K562 (cell line): Measurements from ENCODE around the gene SYS1. TPM values are rescaled to one million over a fixed set of nuclear protein-coding genes. Genes with fewer than 3 reads are reported as not detected.

Experiments used
- ARID3A ChIP-seq: IDR thresholded peaks from 2 replicates; pipeline ENCODE4 v1.6.1; 2012; ENCODE audit warnings: low read depth, low read length, improper control_type of control experiment, borderline replicate concordance
- BMI1 ChIP-seq: fragments of 150-350 bp; IDR thresholded peaks from 2 replicates; pipeline ENCODE4 v1.6.1; 2014; ENCODE audit warnings: low read length
- CBX5 ChIP-seq: IDR thresholded peaks from 2 replicates; pipeline ENCODE4 v1.6.1; 2014; ENCODE audit warnings: low read depth, borderline replicate concordance
- ETS2 ChIP-seq: IDR thresholded peaks from 2 replicates; pipeline ENCODE4 v1.6.1; 2016; ENCODE audit warnings: borderline replicate concordance, missing genetic modification characterization, mild to moderate bottlenecking, moderate library complexity, missing compliant biosample characterization; ENCODE audit not compliant: poor library complexity, severe bottlenecking
- ETV5 ChIP-seq: sonication (generic); formaldehyde crosslinking; IDR thresholded peaks from 2 replicates; pipeline ENCODE4 v1.4.0; 2020; ENCODE audit warnings: low read depth, mild to moderate bottlenecking, missing genetic modification reagents
- HDAC6 ChIP-seq: IDR thresholded peaks from 2 replicates; pipeline ENCODE4 v1.6.1; 2012; ENCODE audit warnings: low read depth, mild to moderate bottlenecking, control low read depth, inconsistent platforms, low read length, moderate library complexity
- PHB2 ChIP-seq: fragments of 450-650 bp; IDR thresholded peaks from 2 replicates; pipeline ENCODE4 v1.6.1; 2017; ENCODE audit warnings: low read depth
- POLR2G ChIP-seq: fragments of 200-400 bp; formaldehyde crosslinking; IDR thresholded peaks from 2 replicates; pipeline ENCODE4 v1.6.1; 2017; ENCODE audit warnings: low read depth, mild to moderate bottlenecking, antibody characterized with exemption, low read length, moderate library complexity
- STAG1 ChIP-seq: sonication (generic); formaldehyde crosslinking; IDR thresholded peaks from 2 replicates; pipeline ENCODE4 v1.5.0; 2020; ENCODE audit warnings: missing genetic modification reagents, borderline replicate concordance
- TAF9B ChIP-seq: fragments of 450-650 bp; IDR thresholded peaks from 2 replicates; pipeline ENCODE4 v1.6.1; 2018; ENCODE audit warnings: mild to moderate bottlenecking; ENCODE audit not compliant: partially characterized antibody
- TCF3 ChIP-seq: sonication (generic); formaldehyde crosslinking; IDR thresholded peaks from 2 replicates; pipeline ENCODE4 v1.4.0; 2020; ENCODE audit warnings: mild to moderate bottlenecking, missing genetic modification reagents
- TSHZ1 ChIP-seq: fragments of 250-450 bp; sonication (Bioruptor Pico); IDR thresholded peaks from 2 replicates; pipeline ENCODE4 v1.4.0; 2020; ENCODE audit warnings: mild to moderate bottlenecking, moderate library complexity
- U2AF2 ChIP-seq: fragments of 200-400 bp; formaldehyde crosslinking; optimal IDR thresholded peaks from 2 replicates; pipeline ENCODE3; 2017; ENCODE audit warnings: low read depth, mild to moderate bottlenecking, low read length
- ZNF277 ChIP-seq: fragments of 250-450 bp; sonication (Bioruptor Pico); IDR thresholded peaks from 2 replicates; pipeline ENCODE4 v1.8.0; 2022; ENCODE audit warnings: inconsistent platforms, mild to moderate bottlenecking, moderate library complexity, borderline replicate concordance
- ZNF445 ChIP-seq: fragments of 250-450 bp; sonication (Bioruptor Pico); IDR thresholded peaks from 2 replicates; pipeline ENCODE4 v1.4.0; 2020; ENCODE audit warnings: low read depth, mild to moderate bottlenecking, moderate library complexity
- ZNF592 ChIP-seq: fragments of 450-650 bp; IDR thresholded peaks from 2 replicates; pipeline ENCODE4 v1.6.1; 2017; ENCODE audit warnings: antibody characterized with exemption, mild to moderate bottlenecking
- polyA plus RNA-seq, 8 experiments: library from polyadenylated mRNA; depleted of rRNA in 4 of 8; stranded (reverse) in 5 of 8; unstranded in 3 of 8; fragments of >200 nt; fragmentation: Nextera tagmentation in 2 of 8; fragmentation: Illumina TruSeq in 1 of 8; extraction: Ambion mirVana in 2 of 8; extraction: Trizol in 1 of 8; gene quantifications; 2 replicates each; pipeline versions ENCODE4 v1.2.1 to v1.2.3, GENCODE V29; 2011 to 2014; ENCODE audit warnings: inconsistent platforms in 1 of 8, missing spikeins in 1 of 8
- total RNA-seq, 7 experiments: library from RNA; depleted of rRNA in 6 of 7; stranded (reverse); fragments of >200 nt in 6 of 7; fragmentation: Illumina TruSeq in 2 of 7; extraction: Trizol in 2 of 7; gene quantifications; 2 replicates each; pipeline versions ENCODE4 v1.2.1 to v1.2.3, GENCODE V29; 2011 to 2021; ENCODE audit warnings: low replicate concordance in 1 of 7

The SYS1 gene
- total and polyA plus RNA-seq, 9 of the 15 experiments (the other 6 are each of a cell fraction or from before 2014, with no cell fraction given) = 11.1 to 25.2 (median 17.5) TPM

- TF ChIP-seq ARID3A (no peak), TAF9B (no peak), U2AF2 (no peak), CBX5 (no peak), PHB2 (no peak), TCF3 (CRISPR knock-in tag) (peak; percentile 56), ETV5 (CRISPR knock-in tag) (no peak), ZNF445 (CRISPR knock-in tag) (no peak), ETS2 (no peak), ZNF592 (0 out of 2 replicates have a peak, but pooled peaks have one; percentile 10), POLR2G (no peak), HDAC6 (no peak), TSHZ1 (CRISPR knock-in tag) (no peak), STAG1 (no peak), ZNF277 (CRISPR knock-in tag) (no peak), BMI1 (no peak)
Observed at GRCh38 chr20:45343532-45344167, 19.3 kb upstream of the SYS1 start (continued).
